Caco-2 (cell line): ENCODE results near the gene BRD4. TPM values are rescaled to one million over a fixed set of nuclear protein-coding genes. Genes with fewer than 3 reads are reported as not detected.

Experiments used
- BruUV-seq: library from RNA; stranded (reverse); fragments of 400-500 nt; replicated peaks from 2 replicates; lab custom pipeline; 2021; lab: Mats Ljungman, UMichigan
- CTCF ChIA-PET: fragments of 300-600 bp; sonication (Branson Sonifier 250); formaldehyde crosslinking; loops from one replicate; lab custom pipeline; 2022; ENCODE audit warnings: antibody characterized with exemption; lab: Charles Lee
- POLR2A ChIA-PET: fragments of 300-600 bp; sonication (Branson Sonifier 250); formaldehyde crosslinking; loops from one replicate; lab custom pipeline; 2022; ENCODE audit warnings: antibody characterized with exemption; lab: Charles Lee
- DNase-seq, 2 experiments: peaks; one replicate each; pipeline versions ENCODE4 v3.0.0 to v3.0.0-alpha.2; 2020 to 2022
- H3K27me3 ChIP-seq: replicated peaks from 2 replicates; pipeline ENCODE4 v1.6.0; 2011; ENCODE audit warnings: low read length; ENCODE audit not compliant: control insufficient read depth, insufficient read depth
- H3K36me3 ChIP-seq: 2 replicates; pipeline ENCODE4 v1.5.1; 2011; ENCODE audit warnings: low read length; ENCODE audit not compliant: control insufficient read depth, insufficient read depth
- H3K4me1 ChIP-seq: fragments of 250-450 bp; sonication (Bioruptor Pico); 2 replicates; pipeline ENCODE4 v1.5.1; 2020; ENCODE audit warnings: mild to moderate bottlenecking
- H3K4me3 ChIP-seq: 2 replicates; pipeline ENCODE4 v1.5.1; 2011; ENCODE audit warnings: low read depth, mild to moderate bottlenecking, control low read depth, low read length
- H3K9me3 ChIP-seq: fragments of 250-450 bp; sonication (Bioruptor Pico); 2 replicates; pipeline ENCODE4 v1.5.1; 2020; ENCODE audit warnings: mild to moderate bottlenecking, moderate library complexity
- H3K27ac Mint-ChIP-seq: one replicate; pipeline ENCODE4 v1.8.0; 2022; ENCODE audit warnings: mixed read lengths; ENCODE audit not compliant: unreplicated experiment
- H3K27me3 Mint-ChIP-seq: one replicate; pipeline ENCODE4 v1.8.0; 2022; ENCODE audit warnings: mixed read lengths; ENCODE audit not compliant: insufficient read depth, unreplicated experiment
- H3K36me3 Mint-ChIP-seq: one replicate; pipeline ENCODE4 v1.8.0; 2022; ENCODE audit warnings: mild to moderate bottlenecking, mixed read lengths; ENCODE audit not compliant: insufficient read depth, unreplicated experiment
- H3K4me1 Mint-ChIP-seq: one replicate; pipeline ENCODE4 v1.8.0; 2022; ENCODE audit warnings: low read depth, mixed read lengths; ENCODE audit not compliant: unreplicated experiment
- H3K4me3 Mint-ChIP-seq: one replicate; pipeline ENCODE4 v1.8.0; 2022; ENCODE audit warnings: mild to moderate bottlenecking, moderate library complexity, mixed read lengths; ENCODE audit not compliant: unreplicated experiment
- H3K9me3 Mint-ChIP-seq: one replicate; pipeline ENCODE4 v1.8.0; 2022; ENCODE audit warnings: mixed read lengths; ENCODE audit not compliant: unreplicated experiment
- CTCF ChIP-seq, 2 experiments: fragments of 200-600 bp in 1 of 2; IDR thresholded peaks; 1 replicate in 1 of 2; 2 replicates in 1 of 2; pipeline versions ENCODE4 v1.5.1 to v1.8.0; 2011 to 2022; ENCODE audit warnings: antibody characterized with exemption in 1 of 2, control low read depth in 1 of 2, inconsistent platforms in 1 of 2, low read depth in 1 of 2, low read length in 1 of 2, mild to moderate bottlenecking in 1 of 2, moderate library complexity in 1 of 2; ENCODE audit not compliant: insufficient read depth in 1 of 2, severe bottlenecking in 1 of 2, unreplicated experiment in 1 of 2
- intact Hi-C: fragments of 100-400 bp; cut with micrococcal nuclease; formaldehyde crosslinking; loops from one replicate; pipeline ENCODE4 v1.10.0; 2022; ENCODE audit not compliant: unreplicated experiment
- total RNA-seq: library from RNA; stranded (reverse); gene quantifications from 2 replicates; pipeline ENCODE4 v1.2.3, GENCODE V29; 2022

BRD4 gene
- total RNA-seq, 1 experiment from 2014 or later: 170 TPM

- Histone ChIP-seq H3K4me3 (peak overlapping the region; percentile 100), H3K27me3 (no peaks in the 10 kb centered on the region), H3K4me1 (peaks cover 35% of the 10 kb centered on the region), H3K36me3 (no peaks in the 10 kb centered on the region), H3K9me3 (peaks cover 2% of the 10 kb centered on the region; the same call in 1 of the 2 replicates)
- H3K36me3 Mint-ChIP-seq: peaks cover 40% of the 10 kb centered on the region
- ChIA-PET CTCF (no interaction called here), POLR2A (no interaction called here)
- H3K4me3 Mint-ChIP-seq: peak overlapping the region; percentile 78
- intact Hi-C loops: loop anchor here (2.0 to 5.0 kb wide), 3 partner anchors 34 to 49 kb away; partner anchors contain the start of gene AKAP8
- peak overlapping the region; percentile 70 for H3K27ac Mint-ChIP-seq
- no peak for DNase-seq
- BruUV-seq: TSS peak; percentile 30
- TF ChIP-seq CTCF (IDR thresholded peaks at IDR 0.05; ENCODE audit: insufficient read depth in 1 of 2, low read depth in 1 of 2, low read length in 1 of 2, severe bottlenecking in 1 of 2, unreplicated experiment in 1 of 2): no peak
- H3K27me3 Mint-ChIP-seq: no peaks in the 10 kb centered on the region
- peaks cover 26% of the 10 kb centered on the region for H3K4me1 Mint-ChIP-seq
- no peaks in the 10 kb centered on the region for H3K9me3 Mint-ChIP-seq
Measured at GRCh38 chr19:15330801-15331418, 1.4 kb downstream of the BRD4 start.

GRCh38 chr19:15328312-15328711, 4.0 kb downstream of the BRD4 start:
- Histone ChIP-seq H3K9me3 (peaks cover 2% of the 10 kb centered on the region; the same call in 1 of the 2 replicates), H3K4me1 (peaks cover 52% of the 10 kb centered on the region), H3K36me3 (no peaks in the 10 kb centered on the region), H3K27me3 (no peaks in the 10 kb centered on the region), H3K4me3 (no peak overlapping the region)
- Mint-ChIP-seq H3K36me3 (peaks cover 53% of the 10 kb centered on the region), H3K27ac (no peak overlapping the region), H3K9me3 (no peaks in the 10 kb centered on the region), H3K27me3 (no peaks in the 10 kb centered on the region), H3K4me1 (peaks cover 36% of the 10 kb centered on the region), H3K4me3 (no peak overlapping the region)
- no TSS peak for BruUV-seq
- TF ChIP-seq CTCF (IDR thresholded peaks at IDR 0.05; ENCODE audit: insufficient read depth in 1 of 2, low read depth in 1 of 2, low read length in 1 of 2, severe bottlenecking in 1 of 2, unreplicated experiment in 1 of 2): no peak
- POLR2A ChIA-PET: no interaction called here
- intact Hi-C loops: loop anchor here (5.0 kb wide), 1 partner anchor 61 kb away; no protein-coding TSS in a partner anchor
- DNase-seq: no peak
- CTCF ChIA-PET: no interaction called here

- H3K9me3 ChIP-seq: peaks cover 2% of the 10 kb centered on the region; the same call in 1 of the 2 replicates
- Mint-ChIP-seq H3K9me3 (no peaks in the 10 kb centered on the region), H3K27ac (no peak overlapping the region), H3K27me3 (no peaks in the 10 kb centered on the region), H3K4me1 (peaks cover 55% of the 10 kb centered on the region), H3K4me3 (no peak overlapping the region), H3K36me3 (peaks cover 44% of the 10 kb centered on the region)
- no peaks in the 10 kb centered on the region for H3K36me3 ChIP-seq
- peaks cover 50% of the 10 kb centered on the region for H3K4me1 ChIP-seq
- CTCF ChIA-PET: no interaction called here
- no peak for TF ChIP-seq CTCF (IDR thresholded peaks at IDR 0.05; ENCODE audit: insufficient read depth in 1 of 2, low read depth in 1 of 2, low read length in 1 of 2, severe bottlenecking in 1 of 2, unreplicated experiment in 1 of 2)
- no peaks in the 10 kb centered on the region for H3K27me3 ChIP-seq
- intact Hi-C loops: loop anchor here (5.0 kb wide), 1 partner anchor 58 kb away; no protein-coding TSS in a partner anchor
- H3K4me3 ChIP-seq: no peak overlapping the region
- no peak for DNase-seq
- no TSS peak for BruUV-seq
- POLR2A ChIA-PET: interaction anchor here (1.3 kb wide), 1 partner anchor 55 kb away, joined by 3 read pairs; the partner anchor contains the start of gene AKAP8
Measured at GRCh38 chr19:15324791-15325519, 7.4 kb downstream of the BRD4 start.
